HG03060 (cell line): Measurements from ENCODE around the gene COL15A1.

Source experiments
- ATAC-seq: cut with Tn5 transposase; IDR thresholded peaks from one replicate; pipeline ENCODE4 v1.9.1; 2021; ENCODE audit warnings: low read depth, moderate number of reproducible peaks; ENCODE audit not compliant: unreplicated experiment

Gene COL15A1

DNA sequence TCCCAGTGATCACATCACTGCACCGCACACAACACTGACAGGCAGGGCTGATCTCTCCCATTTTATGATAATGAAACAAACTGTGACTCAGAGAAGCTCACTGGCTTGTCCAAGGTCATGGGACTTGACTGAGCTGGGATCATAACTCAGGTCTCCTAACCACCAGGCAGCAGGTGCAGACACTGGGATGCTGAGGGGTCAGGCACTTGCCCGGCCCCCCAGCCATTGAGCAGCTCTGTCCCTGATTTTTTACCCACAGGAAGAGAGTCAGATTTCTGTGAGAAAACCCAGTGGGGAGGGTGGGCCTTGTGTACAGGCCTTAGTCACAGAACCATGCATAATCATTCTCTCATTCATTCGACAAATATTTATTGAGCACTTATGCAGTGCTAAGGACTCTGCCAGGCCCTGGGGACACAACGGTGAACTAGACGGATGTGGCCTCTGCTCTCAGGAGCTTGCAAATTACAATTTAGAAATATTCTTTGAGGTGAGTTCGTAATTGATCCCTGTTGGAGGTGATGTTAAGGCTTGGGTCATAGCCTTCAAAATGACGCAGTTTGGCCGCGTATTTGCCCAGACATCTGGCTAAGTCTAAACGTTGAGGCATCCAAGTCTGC lies 106.7 kb downstream of the COL15A1 start:
- no peak for ATAC-seq

- no peak for ATAC-seq
These were observed 107.2 kb downstream of the COL15A1 start for GRCh38 chr9:99050924-99051323.

GRCh38 chr9:99051406-99051805 lies 107.7 kb downstream of the COL15A1 start:
- ATAC-seq, result no peak

DNA sequence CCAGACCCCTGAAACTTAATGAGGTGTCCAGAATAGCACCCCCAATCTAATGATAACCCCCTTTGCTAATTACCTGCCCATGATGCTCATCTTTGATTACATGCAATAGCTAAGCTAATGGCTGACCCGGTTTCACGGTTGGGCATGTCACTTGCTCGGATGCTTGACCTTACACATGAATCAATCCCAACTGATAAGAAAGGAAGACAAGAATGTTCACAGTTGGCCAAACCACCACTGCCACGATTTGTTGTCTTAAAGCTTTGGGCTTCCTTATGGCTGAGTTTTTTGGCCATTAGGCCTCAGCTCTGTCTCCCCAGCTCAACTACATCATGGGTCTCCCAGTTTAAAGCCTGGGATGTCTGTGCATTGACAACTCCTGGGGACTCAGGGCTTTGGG lies 108.1 kb downstream of the COL15A1 start:
- no peak for ATAC-seq

GRCh38 chr9:99052815-99053715 lies 109.4 kb downstream of the COL15A1 start:
- no peak for ATAC-seq

DNA sequence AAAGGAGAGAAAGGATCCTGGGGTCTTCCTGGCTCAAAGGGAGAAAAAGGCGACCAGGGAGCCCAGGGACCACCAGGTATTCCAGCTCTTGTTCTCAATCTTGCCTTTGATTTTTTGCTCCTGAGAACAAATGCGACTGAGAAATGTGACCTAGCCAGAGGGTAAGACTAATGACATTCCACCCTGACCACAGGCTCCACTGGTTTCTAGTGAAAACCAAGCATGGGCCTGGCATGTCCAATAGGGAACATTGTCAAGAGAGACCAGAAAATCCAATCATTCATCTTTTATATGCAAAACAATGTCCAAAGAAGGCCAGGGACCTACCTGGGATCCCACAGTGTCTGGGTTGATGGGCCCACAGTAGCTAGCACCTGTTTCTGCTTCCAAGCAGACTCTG lies 110.9 kb downstream of the COL15A1 start:
- no peak for ATAC-seq

DNA sequence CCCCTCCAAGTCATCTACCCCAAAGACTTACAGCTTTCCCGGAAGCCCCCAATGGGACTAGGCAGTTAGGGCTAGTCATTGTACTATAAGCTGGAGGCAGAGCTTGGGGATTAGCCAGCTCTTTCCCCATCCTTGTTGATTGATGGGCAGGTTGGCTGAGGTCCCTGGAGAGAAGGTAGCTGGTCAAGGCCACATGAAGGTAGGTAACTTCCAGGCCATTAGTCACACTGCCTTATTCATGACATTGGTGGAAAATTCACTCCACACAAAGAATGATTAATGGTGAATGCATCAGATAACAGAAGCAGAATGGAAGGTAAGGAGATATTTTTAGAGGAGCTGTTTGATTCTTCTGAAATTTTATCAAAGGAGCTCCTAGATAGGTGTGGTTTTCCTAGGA lies 111.7 kb downstream of the COL15A1 start:
- no peak for ATAC-seq

DNA sequence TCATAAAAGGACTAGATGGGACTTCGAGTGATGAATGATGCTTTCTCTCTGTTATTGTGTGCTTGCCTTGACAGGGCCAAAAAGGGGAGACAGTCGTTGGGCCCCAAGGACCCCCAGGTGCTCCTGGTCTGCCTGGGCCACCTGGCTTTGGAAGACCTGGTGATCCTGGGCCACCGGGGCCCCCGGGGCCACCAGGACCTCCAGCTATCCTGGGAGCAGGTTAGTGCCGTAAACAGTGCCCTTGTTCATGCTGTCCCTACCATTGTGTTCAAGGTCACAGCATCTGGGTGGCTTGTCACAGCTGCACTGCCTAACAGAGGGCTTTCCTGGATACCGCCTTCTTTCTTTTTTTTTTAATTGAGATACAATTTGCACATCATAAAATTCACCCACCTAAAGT lies 112.5 kb downstream of the COL15A1 start:
- ATAC-seq, result no peak

DNA sequence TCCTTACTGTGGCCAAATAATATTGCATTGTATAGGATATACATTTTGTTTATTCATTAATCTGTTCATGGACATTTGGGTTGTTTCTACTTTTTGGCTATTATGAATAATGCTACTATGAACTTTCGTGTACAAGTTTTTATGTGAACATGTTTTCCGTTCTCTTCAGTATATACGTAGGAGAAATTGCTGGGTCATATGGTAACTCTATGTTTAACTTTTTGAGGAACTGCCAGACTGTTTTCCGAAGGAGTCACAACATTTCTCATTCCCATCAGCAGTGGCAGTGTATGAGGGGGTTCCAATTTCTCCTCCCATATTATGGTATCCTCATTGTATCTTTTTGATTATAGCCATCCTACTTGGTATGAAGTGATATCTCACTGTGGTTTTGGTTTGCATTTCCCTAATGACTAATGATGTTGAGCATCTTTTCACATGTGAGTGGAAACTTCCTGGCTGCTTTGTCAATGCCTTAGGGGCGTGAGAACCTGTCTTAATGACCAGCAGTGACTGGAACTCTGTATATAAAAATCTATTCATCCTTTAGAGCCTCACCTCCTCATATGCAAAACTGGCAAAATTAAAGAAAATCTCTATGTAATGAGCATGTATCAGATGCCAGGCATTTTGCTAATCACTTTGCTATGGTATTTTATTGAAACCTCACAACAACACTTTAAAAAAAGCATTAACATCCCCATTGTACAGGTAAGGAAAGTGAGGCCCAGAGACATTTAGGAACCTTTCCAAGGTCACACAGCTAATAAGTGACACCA lies 113.4 kb downstream of the COL15A1 start:
- ATAC-seq, result no peak

DNA sequence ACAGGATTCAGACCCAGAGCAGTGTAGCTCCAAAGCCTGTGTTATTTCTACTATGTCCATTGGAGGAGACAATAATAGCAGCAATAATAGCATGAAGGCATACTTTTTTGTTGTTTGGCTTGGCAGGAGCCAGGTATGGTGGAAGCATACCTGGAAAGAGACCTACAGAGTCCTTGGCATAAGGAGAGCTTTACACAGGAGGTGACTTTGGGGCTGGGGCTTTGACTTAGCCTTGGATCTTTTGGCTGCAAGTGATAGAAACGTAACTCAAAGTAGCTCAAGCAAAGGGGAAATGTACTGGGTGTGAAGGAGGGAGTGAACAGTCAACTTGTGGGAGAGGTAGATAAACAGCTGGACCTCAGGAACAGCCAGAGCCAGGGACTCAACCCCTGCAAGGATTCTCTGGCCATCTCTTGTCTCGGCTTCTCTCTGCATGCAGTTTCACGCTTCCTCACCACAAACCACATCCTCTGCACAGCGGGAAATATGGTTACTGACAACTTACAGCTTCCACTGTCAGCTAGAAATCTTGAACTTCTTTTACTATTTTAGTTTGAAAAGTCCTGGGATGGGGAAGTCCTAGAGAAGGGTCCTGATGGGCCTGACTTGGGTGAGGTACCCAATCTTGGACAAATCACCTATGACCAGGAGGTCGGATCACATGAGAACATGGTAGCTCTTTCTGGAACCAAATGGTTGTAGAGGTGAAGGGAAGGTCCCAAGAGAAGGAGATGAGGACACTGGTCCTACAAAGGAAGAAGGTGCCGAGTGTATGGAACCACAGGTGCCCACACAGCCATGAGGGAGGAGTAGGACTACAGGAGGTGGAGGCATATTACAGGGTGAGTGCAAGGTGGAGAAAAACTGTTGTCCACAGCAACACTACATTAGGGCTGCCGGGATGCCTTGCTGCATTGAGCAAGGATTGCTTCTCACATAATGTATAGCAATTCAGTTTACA lies 114.2 kb downstream of the COL15A1 start:
- ATAC-seq, result peak; percentile 41

- peak; percentile 46 for ATAC-seq
These were observed 115.5 kb downstream of the COL15A1 start for GRCh38 chr9:99058964-99059921.

GRCh38 chr9:99060621-99061020 lies 116.9 kb downstream of the COL15A1 start:
- no peak for ATAC-seq

- no peak for ATAC-seq
These were observed 118.8 kb downstream of the COL15A1 start for GRCh38 chr9:99062549-99062948.

- no peak for ATAC-seq
These were observed 119.8 kb downstream of the COL15A1 start for GRCh38 chr9:99063522-99063921.

- ATAC-seq, result no peak
These were observed 122.9 kb downstream of the COL15A1 start for GRCh38 chr9:99066571-99066970.

- ATAC-seq, result no peak
These were observed 125.4 kb downstream of the COL15A1 start for GRCh38 chr9:99069075-99069474.

DNA sequence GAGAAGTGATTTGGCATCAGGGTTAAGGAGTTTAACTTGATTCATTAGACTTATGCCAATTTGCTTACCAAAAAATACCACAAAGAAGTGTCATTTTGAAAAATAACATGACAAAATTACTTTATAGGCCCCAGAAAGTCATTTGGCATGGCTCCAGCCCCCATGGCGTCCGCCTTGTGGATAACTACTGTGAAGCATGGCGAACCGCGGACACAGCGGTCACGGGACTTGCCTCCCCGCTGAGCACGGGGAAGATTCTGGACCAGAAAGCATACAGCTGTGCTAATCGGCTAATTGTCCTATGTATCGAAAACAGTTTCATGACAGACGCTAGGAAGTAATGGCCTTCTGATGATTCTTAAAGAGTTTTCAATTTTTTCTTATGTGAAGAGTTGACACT lies 125.8 kb downstream of the COL15A1 start:
- ATAC-seq, result no peak

DNA sequence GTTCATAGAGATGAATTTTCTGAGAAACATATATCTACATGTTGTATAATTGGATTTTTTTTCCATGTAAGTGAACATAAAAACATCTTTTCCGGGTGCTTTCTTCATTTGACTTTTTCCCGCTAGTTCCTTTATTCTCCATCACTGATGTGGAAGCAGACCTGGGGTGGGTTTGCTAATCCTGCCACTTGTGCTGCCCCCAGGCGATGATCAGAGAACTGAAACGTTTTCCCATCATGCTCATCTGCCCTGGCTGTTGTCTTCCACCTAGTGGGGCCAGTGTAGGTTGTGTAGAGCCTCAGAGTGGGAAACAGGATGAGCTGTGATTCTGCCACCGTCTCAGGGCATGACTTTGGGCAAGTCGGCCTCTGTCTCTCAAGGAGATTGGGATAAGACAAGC lies 127.0 kb downstream of the COL15A1 start:
- no peak for ATAC-seq
